Measurements from ENCODE around the gene CASP8AP2.
"Not testable (repeated sequence)": the region's sequence is repeated elsewhere in the genome, so short reads cannot be mapped to it uniquely, and the experiment has no call there.

The CASP8AP2 gene

GRCh38 chr6:89819336-89820130, 10.1 kb upstream of the CASP8AP2 start, which contains the start of gene MDN1:
Gene MDN1, minus strand, starts transcription at chr6:89819794. Its CDS starts 187 bp downstream, at chr6:89819607.
- DNase-seq (ENCODE audit: low read depth, low spot score), result peak; percentile 70

- no peak for DNase-seq (ENCODE audit: low read depth, low spot score)
Observed at GRCh38 chr6:89826029-89826528, 3.6 kb upstream of the CASP8AP2 start.

- not testable (repeated sequence) for DNase-seq (ENCODE audit: low read depth, low spot score)
Observed at GRCh38 chr6:89828475-89828987, 1.1 kb upstream of the CASP8AP2 start.

- no peak for DNase-seq (ENCODE audit: low read depth, low spot score)
Observed at GRCh38 chr6:89828988-89829471, 650 bp upstream of the CASP8AP2 start.

GRCh38 chr6:89830170-89830809, 610 bp downstream of the CASP8AP2 start:
- DNase-seq (ENCODE audit: low read depth, low spot score), result no peak

GRCh38 chr6:89834884-89835792, 5.5 kb downstream of the CASP8AP2 start:
- DNase-seq (ENCODE audit: low read depth, low spot score), result no peak

GRCh38 chr6:89836639-89837222, 7.1 kb downstream of the CASP8AP2 start:
- no peak for DNase-seq (ENCODE audit: low read depth, low spot score)

GRCh38 chr6:89840538-89840937, 10.9 kb downstream of the CASP8AP2 start:
- no peak for DNase-seq (ENCODE audit: low read depth, low spot score)

- no peak for DNase-seq (ENCODE audit: low read depth, low spot score)
Observed at GRCh38 chr6:89842228-89842627, 12.5 kb downstream of the CASP8AP2 start.

- DNase-seq (ENCODE audit: low read depth, low spot score), result no peak
Observed at GRCh38 chr6:89843070-89843469, 13.4 kb downstream of the CASP8AP2 start.

GRCh38 chr6:89847513-89847912, 17.8 kb downstream of the CASP8AP2 start:
- DNase-seq (ENCODE audit: low read depth, low spot score), result not testable (repeated sequence)

GRCh38 chr6:89853068-89853467, 23.4 kb downstream of the CASP8AP2 start:
- DNase-seq (ENCODE audit: low read depth, low spot score), result no peak

- DNase-seq (ENCODE audit: low read depth, low spot score), result no peak
Observed at GRCh38 chr6:89858041-89858440, 28.4 kb downstream of the CASP8AP2 start.

- no peak for DNase-seq (ENCODE audit: low read depth, low spot score)
Observed at GRCh38 chr6:89859744-89860143, 30.1 kb downstream of the CASP8AP2 start.

- no peak for DNase-seq (ENCODE audit: low read depth, low spot score)
Observed at GRCh38 chr6:89862273-89862672, 32.6 kb downstream of the CASP8AP2 start.

- DNase-seq (ENCODE audit: low read depth, low spot score), result no peak
Observed at GRCh38 chr6:89862698-89863097, 33.0 kb downstream of the CASP8AP2 start.

- no peak for DNase-seq (ENCODE audit: low read depth, low spot score)
Observed at GRCh38 chr6:89866024-89866678, 36.5 kb downstream of the CASP8AP2 start.

- no peak for DNase-seq (ENCODE audit: low read depth, low spot score)
Observed at GRCh38 chr6:89873721-89874120, 44.0 kb downstream of the CASP8AP2 start.

GRCh38 chr6:89874438-89874837, 44.8 kb downstream of the CASP8AP2 start:
- DNase-seq (ENCODE audit: low read depth, low spot score), result no peak

GRCh38 chr6:89886378-89887120, 56.9 kb downstream of the CASP8AP2 start:
- no peak for DNase-seq (ENCODE audit: low read depth, low spot score)

All from smooth muscle cell of the brain vasculature (primary cell).